Natural killer cell (primary cell): ENCODE measurements around the gene PLP1. TPM values are rescaled to one million over a fixed set of nuclear protein-coding genes. Genes with fewer than 3 reads are reported as not detected.
"Not testable (repeated sequence)": the region's sequence is repeated elsewhere in the genome, so short reads cannot be mapped to it uniquely, and the experiment has no call there.

Source experiments
- ATAC-seq, 3 donors: fragments of 150-1000 bp in 2 of 3; fragments of 200-7000 bp in 1 of 3; cut with Tn5 transposase; 1 replicate in 1 of 3; 2 replicates in 2 of 3; pipeline ENCODE4 v1.10.0; 2021; ENCODE audit warnings: mild to moderate bottlenecking in 2 of 3, moderate library complexity in 2 of 3
- DNase-seq, 2 donors: peaks; one replicate each; pipeline versions ENCODE4 v3.0.0 to v3.0.0-alpha.2; 2013 to 2021; ENCODE audit warnings: mixed read lengths in 1 of 2
- H3K27ac ChIP-seq: one replicate; pipeline ENCODE4 v1.5.1; 2013; ENCODE audit warnings: mild to moderate bottlenecking, low read length
- H3K27me3 ChIP-seq: one replicate; pipeline ENCODE4 v1.6.1; 2013; ENCODE audit warnings: low read length; ENCODE audit not compliant: control insufficient read depth, insufficient read depth
- H3K36me3 ChIP-seq: one replicate; pipeline ENCODE4 v1.6.1; 2013; ENCODE audit warnings: low read length; ENCODE audit not compliant: control insufficient read depth, insufficient read depth
- H3K4me1 ChIP-seq: one replicate; pipeline ENCODE4 v1.6.1; 2013; ENCODE audit warnings: low read length; ENCODE audit not compliant: control insufficient read depth, insufficient read depth
- H3K4me3 ChIP-seq: one replicate; pipeline ENCODE4 v1.5.1; 2013; ENCODE audit warnings: low read length
- H3K9me3 ChIP-seq: one replicate; pipeline ENCODE4 v1.6.1; 2013; ENCODE audit warnings: low read length; ENCODE audit not compliant: control insufficient read depth, insufficient read depth
- H3K27ac Mint-ChIP-seq, 2 donors: one replicate each; pipeline ENCODE4 v1.8.0; 2022; ENCODE audit warnings: mild to moderate bottlenecking in 2 of 2, mixed read lengths in 2 of 2, moderate library complexity in 1 of 2
- H3K27me3 Mint-ChIP-seq, 2 donors: one replicate each; pipeline ENCODE4 v1.8.0; 2022; ENCODE audit warnings: low read depth in 2 of 2, mixed read lengths in 2 of 2
- H3K36me3 Mint-ChIP-seq: one replicate; pipeline ENCODE4 v1.8.0; 2022; ENCODE audit warnings: mixed read lengths
- H3K4me1 Mint-ChIP-seq, 2 donors: one replicate each; pipeline ENCODE4 v1.8.0; 2022; ENCODE audit warnings: mixed read lengths in 2 of 2
- H3K4me3 Mint-ChIP-seq: one replicate; pipeline ENCODE4 v1.8.0; 2022; ENCODE audit warnings: mild to moderate bottlenecking, moderate library complexity, mixed read lengths
- H3K9me3 Mint-ChIP-seq, 2 donors: one replicate each; pipeline ENCODE4 v1.8.0; 2022; ENCODE audit warnings: mixed read lengths in 2 of 2
- WGBS: methylation state at CpG from one replicate; pipeline ENCODE4 v1.1.7; 2013; ENCODE audit warnings: missing lambda C conversion rate; ENCODE audit not compliant: insufficient coverage; 5-methylcytosine and 5-hydroxymethylcytosine counted together
- intact Hi-C: fragments of 100-400 bp; cut with micrococcal nuclease; formaldehyde crosslinking; loops from one replicate; pipeline ENCODE4 v1.14.2; 2022
- total RNA-seq, 4 donors: library from RNA; stranded (reverse); fragments of 120-200 nt in 1 of 4; gene quantifications; one replicate each; pipeline versions ENCODE4 v1.2.3 to v1.2.4, GENCODE V29; 2013 to 2022
- TF ChIP-seq, protein P1 (sequence below): fragments of 200-600 bp; IDR thresholded peaks from one replicate; pipeline ENCODE4 v1.8.0; 2022; ENCODE audit warnings: antibody characterized with exemption

Gene PLP1
- total RNA-seq, 3 donors from 2014 or later (not counting 1 experiment from before 2014, with no cell fraction given): not detected

DNA sequence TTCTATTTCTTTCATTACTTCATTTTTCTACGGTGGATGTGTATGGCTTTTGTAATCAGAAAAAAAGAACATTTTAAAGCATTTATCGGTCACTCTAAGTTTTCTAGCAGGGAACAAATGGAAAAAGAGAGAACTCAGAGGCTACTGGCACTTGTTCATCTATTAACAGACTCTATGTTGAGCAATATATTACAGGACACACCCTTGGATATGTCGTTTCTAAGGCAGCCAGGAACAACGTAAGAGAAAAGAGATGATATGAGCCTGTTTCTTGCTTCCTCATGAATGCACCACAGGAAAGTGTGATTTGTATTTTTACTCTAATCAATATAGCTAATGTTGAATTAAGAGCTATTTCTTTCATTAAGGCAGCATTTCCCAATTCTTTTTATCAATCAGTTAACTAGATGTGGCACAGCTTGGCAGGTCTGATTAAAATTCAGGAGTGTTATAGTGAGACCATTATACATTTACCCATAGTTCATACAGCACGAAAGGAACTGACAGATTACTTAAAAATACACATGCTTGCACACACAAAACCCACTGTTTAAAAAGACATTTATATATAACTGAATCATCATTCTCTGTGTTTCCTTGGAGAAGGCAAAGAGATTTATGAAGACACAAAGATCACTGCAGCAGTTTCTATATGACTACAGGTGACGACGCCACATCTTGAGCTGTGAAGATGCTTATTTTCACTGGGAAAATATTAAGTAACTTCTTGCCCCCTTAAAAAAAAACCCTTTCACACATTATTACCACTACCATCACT, 42.4 kb downstream of the PLP1 start:
- Mint-ChIP-seq H3K36me3 (no peaks in the 10 kb centered on the region), H3K9me3 (no peaks in the 10 kb centered on the region), H3K4me1 (no peaks in the 10 kb centered on the region), H3K27ac (no peak overlapping the region), H3K27me3 (peaks cover 4 to 13% of the 10 kb centered on the region in 2 donors), H3K4me3 (no peak overlapping the region)
- H3K9me3 ChIP-seq: no peaks in the 10 kb centered on the region
- H3K4me3 ChIP-seq: no peak overlapping the region
- TF ChIP-seq, protein P1, sequence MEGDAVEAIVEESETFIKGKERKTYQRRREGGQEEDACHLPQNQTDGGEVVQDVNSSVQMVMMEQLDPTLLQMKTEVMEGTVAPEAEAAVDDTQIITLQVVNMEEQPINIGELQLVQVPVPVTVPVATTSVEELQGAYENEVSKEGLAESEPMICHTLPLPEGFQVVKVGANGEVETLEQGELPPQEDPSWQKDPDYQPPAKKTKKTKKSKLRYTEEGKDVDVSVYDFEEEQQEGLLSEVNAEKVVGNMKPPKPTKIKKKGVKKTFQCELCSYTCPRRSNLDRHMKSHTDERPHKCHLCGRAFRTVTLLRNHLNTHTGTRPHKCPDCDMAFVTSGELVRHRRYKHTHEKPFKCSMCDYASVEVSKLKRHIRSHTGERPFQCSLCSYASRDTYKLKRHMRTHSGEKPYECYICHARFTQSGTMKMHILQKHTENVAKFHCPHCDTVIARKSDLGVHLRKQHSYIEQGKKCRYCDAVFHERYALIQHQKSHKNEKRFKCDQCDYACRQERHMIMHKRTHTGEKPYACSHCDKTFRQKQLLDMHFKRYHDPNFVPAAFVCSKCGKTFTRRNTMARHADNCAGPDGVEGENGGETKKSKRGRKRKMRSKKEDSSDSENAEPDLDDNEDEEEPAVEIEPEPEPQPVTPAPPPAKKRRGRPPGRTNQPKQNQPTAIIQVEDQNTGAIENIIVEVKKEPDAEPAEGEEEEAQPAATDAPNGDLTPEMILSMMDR: no peak
- no peak overlapping the region for H3K27ac ChIP-seq
- DNase-seq (no peak), ATAC-seq (no peak)
- intact Hi-C loops: no loop called here
- 100% methylated on average over 1 of the region's 7 CpGs for WGBS
- no peaks in the 10 kb centered on the region for H3K36me3 ChIP-seq
- H3K4me1 ChIP-seq: no peaks in the 10 kb centered on the region
- H3K27me3 ChIP-seq: no peaks in the 10 kb centered on the region

DNA sequence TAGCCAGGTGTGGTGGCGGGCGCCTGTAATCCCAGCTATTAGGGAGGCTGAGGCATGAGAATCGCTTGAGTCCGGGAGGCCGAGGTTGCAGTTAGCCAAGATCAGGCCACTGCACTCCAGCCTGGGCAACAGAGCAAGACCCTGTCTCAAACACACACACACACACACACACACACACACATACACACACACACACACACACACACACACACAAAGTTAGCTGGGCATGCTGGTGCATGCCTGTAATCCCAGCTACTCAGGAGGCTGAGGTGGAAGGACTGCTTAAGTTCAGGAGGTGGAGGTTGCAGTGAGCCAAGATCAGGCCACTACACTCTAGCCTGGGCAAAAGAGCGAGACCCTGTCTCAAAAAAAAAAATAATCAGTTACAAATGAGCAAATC, 44.2 kb downstream of the PLP1 start:
- H3K27me3 ChIP-seq, H3K27ac Mint-ChIP-seq, H3K27ac ChIP-seq, ATAC-seq, H3K4me3 Mint-ChIP-seq, intact Hi-C loops, H3K36me3 Mint-ChIP-seq, H3K36me3 ChIP-seq, H3K9me3 ChIP-seq, H3K4me1 Mint-ChIP-seq, DNase-seq, H3K4me3 ChIP-seq, H3K9me3 Mint-ChIP-seq, H3K4me1 ChIP-seq: not testable (repeated sequence)
- 97% methylated on average over 5 of the region's 6 CpGs for WGBS
- H3K27me3 Mint-ChIP-seq: peaks cover 0 to 10% of the 10 kb centered on the region in 2 donors

GRCh38 chrX:103823591-103823990, 47.0 kb downstream of the PLP1 start:
- Histone ChIP-seq H3K36me3 (no peaks in the 10 kb centered on the region), H3K4me3 (no peak overlapping the region), H3K4me1 (no peaks in the 10 kb centered on the region), H3K27me3 (no peaks in the 10 kb centered on the region), H3K27ac (no peak overlapping the region), H3K9me3 (no peaks in the 10 kb centered on the region)
- intact Hi-C loops: no loop called here
- H3K4me1 Mint-ChIP-seq: no peaks in the 10 kb centered on the region
- DNase-seq (no peak), ATAC-seq (no peak)
- peaks cover 0 to 7% of the 10 kb centered on the region in 2 donors for H3K27me3 Mint-ChIP-seq
- H3K4me3 Mint-ChIP-seq: no peak overlapping the region
- no peak overlapping the region for H3K27ac Mint-ChIP-seq
- no peaks in the 10 kb centered on the region for H3K36me3 Mint-ChIP-seq
- H3K9me3 Mint-ChIP-seq: no peaks in the 10 kb centered on the region
- TF ChIP-seq, protein P1: no peak

DNA sequence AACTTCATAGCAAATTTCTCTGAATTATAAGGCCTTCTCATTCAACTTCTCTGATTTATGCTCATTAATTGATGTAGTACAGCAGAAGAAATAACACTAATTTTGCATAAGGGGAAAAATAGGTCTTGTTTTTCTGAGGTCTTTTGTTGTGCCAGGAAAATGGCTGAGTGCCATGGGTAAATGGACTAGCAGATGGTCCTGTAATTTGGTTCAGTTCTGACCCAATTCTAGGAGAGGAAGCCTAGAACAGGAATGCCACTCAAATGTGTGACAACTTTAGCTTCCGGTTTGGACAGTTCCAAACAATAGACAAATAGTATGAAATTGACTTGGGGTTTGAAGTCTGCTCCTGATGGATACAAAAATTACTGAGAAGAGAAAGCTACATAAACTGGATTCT, 49.2 kb downstream of the PLP1 start:
- H3K36me3 Mint-ChIP-seq: no peaks in the 10 kb centered on the region
- H3K27ac Mint-ChIP-seq: no peak overlapping the region
- TF ChIP-seq, protein P1: no peak
- no peak for DNase-seq
- no peak for ATAC-seq
- Histone ChIP-seq H3K27me3 (no peaks in the 10 kb centered on the region), H3K9me3 (no peaks in the 10 kb centered on the region), H3K4me1 (no peaks in the 10 kb centered on the region), H3K36me3 (no peaks in the 10 kb centered on the region), H3K4me3 (no peak overlapping the region), H3K27ac (no peak overlapping the region)
- no peaks in the 10 kb centered on the region for H3K4me1 Mint-ChIP-seq
- peaks cover 0 to 17% of the 10 kb centered on the region in 2 donors for H3K27me3 Mint-ChIP-seq
- no peak overlapping the region for H3K4me3 Mint-ChIP-seq
- intact Hi-C loops: no loop called here
- whole genome bisulfite sequencing: 92% methylated on average over 1 of the region's 1 CpG
- no peaks in the 10 kb centered on the region for H3K9me3 Mint-ChIP-seq
